ENCODE measurements around the gene KAT5.
"Not testable (repeated sequence)": the region's sequence is repeated elsewhere in the genome, so short reads cannot be mapped to it uniquely, and the experiment has no call there.

The KAT5 gene

GRCh38 chr11:65710421-65710820 is 1.6 kb upstream of the KAT5 start:
- no peak for DNase-seq

- DNase-seq: no peak
Measured at GRCh38 chr11:65712633-65713076, 603 bp downstream of the KAT5 start.

GRCh38 chr11:65713212-65713969 is 1.3 kb downstream of the KAT5 start:
- no peak for DNase-seq

- DNase-seq: no peak
Measured at GRCh38 chr11:65714433-65714832, 2.4 kb downstream of the KAT5 start.

GRCh38 chr11:65716302-65716701 is 4.2 kb downstream of the KAT5 start:
- no peak for DNase-seq

GRCh38 chr11:65716774-65717405 is 4.8 kb downstream of the KAT5 start:
- no peak for DNase-seq

- no peak for DNase-seq
Measured at GRCh38 chr11:65717906-65718305, 5.9 kb downstream of the KAT5 start.

GRCh38 chr11:65718531-65718930 is 6.5 kb downstream of the KAT5 start:
- no peak for DNase-seq

GRCh38 chr11:65718964-65719492 is 7.0 kb downstream of the KAT5 start:
- no peak for DNase-seq

- DNase-seq: no peak
Measured at GRCh38 chr11:65719871-65720210, 7.8 kb downstream of the KAT5 start.

GRCh38 chr11:65720211-65720934 is 8.3 kb downstream of the KAT5 start, which contains the start of gene RNASEH2C:
Gene RNASEH2C, minus strand, starts transcription at chr11:65720798. Its CDS starts 40 bp downstream, at chr11:65720758.
- DNase-seq: peak; percentile 20

- DNase-seq: no peak
Measured at GRCh38 chr11:65722261-65722660, 10.2 kb downstream of the KAT5 start.

- no peak for DNase-seq
Measured at GRCh38 chr11:65726660-65727059, 14.6 kb downstream of the KAT5 start.

GRCh38 chr11:65727865-65728264 is 15.8 kb downstream of the KAT5 start:
- DNase-seq: no peak

GRCh38 chr11:65730461-65730860 is 18.4 kb downstream of the KAT5 start:
- DNase-seq: no peak

GRCh38 chr11:65735111-65735510 is 23.1 kb downstream of the KAT5 start:
- DNase-seq: not testable (repeated sequence)

- DNase-seq: no peak
Measured at GRCh38 chr11:65736810-65737209, 24.8 kb downstream of the KAT5 start.

- no peak for DNase-seq
Measured at GRCh38 chr11:65739022-65739421, 27.0 kb downstream of the KAT5 start.

GRCh38 chr11:65741185-65741584 is 29.1 kb downstream of the KAT5 start:
- DNase-seq: no peak

- DNase-seq: no peak
Measured at GRCh38 chr11:65742353-65742752, 30.3 kb downstream of the KAT5 start.

- no peak for DNase-seq
Measured at GRCh38 chr11:65743681-65744025, 31.6 kb downstream of the KAT5 start.

GRCh38 chr11:65744026-65744698 is 32.1 kb downstream of the KAT5 start:
- DNase-seq: no peak

GRCh38 chr11:65744699-65745042 is 32.6 kb downstream of the KAT5 start:
- DNase-seq: no peak

Data from NCI-H2081 treated with DMSO at 0.1 percent for 48 hours (cell line).